HepG2 (cell line): ENCODE measurements around the gene COPS4. TPM values are rescaled to one million over a fixed set of nuclear protein-coding genes. Genes with fewer than 3 reads are reported as not detected.

Experiments used
- ATF1 ChIP-seq: IDR thresholded peaks from 2 replicates; pipeline ENCODE4 v1.6.1; 2016; ENCODE audit warnings: mild to moderate bottlenecking, control low read depth
- ESRRA ChIP-seq: sonication (generic); formaldehyde crosslinking; IDR thresholded peaks from 2 replicates; pipeline ENCODE4 v1.5.1; 2020; ENCODE audit warnings: mild to moderate bottlenecking, low read depth, missing genetic modification reagents
- ETV5 ChIP-seq: IDR thresholded peaks from 2 replicates; pipeline ENCODE4 v1.6.1; 2018; ENCODE audit warnings: missing biosample characterization, missing genetic modification reagents, inconsistent platforms, borderline replicate concordance
- FOXC1 ChIP-seq: sonication (generic); formaldehyde crosslinking; IDR thresholded peaks from 2 replicates; pipeline ENCODE4 v1.8.0; 2022; ENCODE audit warnings: mild to moderate bottlenecking, missing genetic modification reagents, borderline replicate concordance
- GLI4 ChIP-seq: sonication (generic); formaldehyde crosslinking; IDR thresholded peaks from 2 replicates; pipeline ENCODE4 v1.5.1; 2020; ENCODE audit warnings: missing genetic modification reagents, mild to moderate bottlenecking, moderate library complexity, borderline replicate concordance
- MBNL3 ChIP-seq: fragments of 250-450 bp; sonication (Bioruptor Pico); conservative IDR thresholded peaks from 2 replicates; pipeline ENCODE4 v1.8.0; 2022; ENCODE audit warnings: mild to moderate bottlenecking, inconsistent platforms
- MIER3 ChIP-seq: IDR thresholded peaks from 2 replicates; pipeline ENCODE4 v1.6.1; 2016; ENCODE audit warnings: missing compliant biosample characterization, borderline replicate concordance
- MTA1 ChIP-seq: sonication (generic); formaldehyde crosslinking; IDR thresholded peaks from 2 replicates; pipeline ENCODE4 v1.4.0; 2020; ENCODE audit warnings: missing genetic modification reagents, mild to moderate bottlenecking, borderline replicate concordance
- NCOA1 ChIP-seq: sonication (generic); formaldehyde crosslinking; IDR thresholded peaks from 2 replicates; pipeline ENCODE4 v1.9.0; 2021; ENCODE audit warnings: missing genetic modification reagents
- RAD21 ChIP-seq: fragments of 450-650 bp; formaldehyde crosslinking; IDR thresholded peaks from 2 replicates; pipeline ENCODE4 v1.5.0; 2020; ENCODE audit warnings: mild to moderate bottlenecking
- REPIN1 ChIP-seq: sonication (generic); formaldehyde crosslinking; IDR thresholded peaks from 2 replicates; pipeline ENCODE4 v1.8.0; 2022; ENCODE audit warnings: missing genetic modification reagents, low read depth, mild to moderate bottlenecking, borderline replicate concordance
- SMAD3 ChIP-seq: sonication (generic); formaldehyde crosslinking; IDR thresholded peaks from 2 replicates; pipeline ENCODE4 v1.4.0; 2020; ENCODE audit warnings: missing genetic modification reagents
- TBL1XR1 ChIP-seq: fragments of 150-350 bp; IDR thresholded peaks from 2 replicates; pipeline ENCODE4 v1.6.1; 2014; ENCODE audit warnings: borderline replicate concordance, low read length; ENCODE audit not compliant: partially characterized antibody
- TEAD3 ChIP-seq: optimal IDR thresholded peaks from 2 replicates; pipeline ENCODE3; 2016; ENCODE audit warnings: borderline replicate concordance
- U2AF1 ChIP-seq: fragments of 200-400 bp; formaldehyde crosslinking; optimal IDR thresholded peaks from 2 replicates; pipeline ENCODE3; 2017; ENCODE audit warnings: mild to moderate bottlenecking, low read depth, low read length
- ZC3H13 ChIP-seq: sonication (generic); formaldehyde crosslinking; IDR thresholded peaks from 2 replicates; pipeline ENCODE4 v1.8.1; 2023; ENCODE audit warnings: mild to moderate bottlenecking, missing genetic modification reagents, moderate library complexity
- ZNF30 ChIP-seq: sonication (generic); formaldehyde crosslinking; IDR thresholded peaks from 2 replicates; pipeline ENCODE4 v1.5.0; 2020; ENCODE audit warnings: mild to moderate bottlenecking, missing genetic modification reagents
- ZNF451 ChIP-seq: sonication (generic); formaldehyde crosslinking; IDR thresholded peaks from 2 replicates; pipeline ENCODE4 v1.5.0; 2020; ENCODE audit warnings: mild to moderate bottlenecking, missing genetic modification reagents
- ZNF83 ChIP-seq: sonication (generic); formaldehyde crosslinking; IDR thresholded peaks from 2 replicates; pipeline ENCODE4 v1.4.0; 2020; ENCODE audit warnings: missing genetic modification reagents, mild to moderate bottlenecking, borderline replicate concordance
- polyA plus RNA-seq, 8 experiments: library from polyadenylated mRNA; depleted of rRNA in 3 of 8; stranded (reverse) in 7 of 8; unstranded in 1 of 8; fragments of >200 nt; fragmentation: Illumina TruSeq in 4 of 8; extraction: Trizol in 4 of 8; gene quantifications; 2 replicates each; pipeline versions ENCODE4 v1.2.1 to v1.2.3, GENCODE V29; 2011 to 2016; ENCODE audit warnings: low read depth in 4 of 8, missing spikeins in 1 of 8, mixed read lengths in 1 of 8; ENCODE audit not compliant: insufficient read depth in 1 of 8
- total RNA-seq, 5 experiments: library from RNA; depleted of rRNA; stranded (reverse); fragments of >200 nt; fragmentation: Illumina TruSeq; extraction: Trizol; gene quantifications; 2 replicates each; pipeline ENCODE4 v1.2.3, GENCODE V29; 2016; ENCODE audit warnings: low read depth in 1 of 5
- TF ChIP-seq, protein P1 (sequence below): sonication (generic); formaldehyde crosslinking; IDR thresholded peaks from 2 replicates; pipeline ENCODE4 v1.5.0; 2020; ENCODE audit warnings: mild to moderate bottlenecking, low read depth, missing genetic modification reagents, borderline replicate concordance
- TF ChIP-seq, protein P2 (sequence below): sonication (generic); formaldehyde crosslinking; IDR thresholded peaks from 2 replicates; pipeline ENCODE4 v1.8.0; 2022; ENCODE audit warnings: missing genetic modification reagents, mild to moderate bottlenecking, borderline replicate concordance
- TF ChIP-seq, protein P3 (sequence below): sonication (generic); formaldehyde crosslinking; IDR thresholded peaks from 2 replicates; pipeline ENCODE4 v1.5.0; 2020; ENCODE audit warnings: mild to moderate bottlenecking, missing genetic modification reagents
- TF ChIP-seq, protein P4 (sequence below): IDR thresholded peaks from 2 replicates; pipeline ENCODE4 v1.6.1; 2016; ENCODE audit warnings: control low read depth

The COPS4 gene
- total and polyA plus RNA-seq, 2 of the 13 experiments (the other 11 are each of a cell fraction or from before 2014, with no cell fraction given): 28.8 to 52.5 TPM

DNA sequence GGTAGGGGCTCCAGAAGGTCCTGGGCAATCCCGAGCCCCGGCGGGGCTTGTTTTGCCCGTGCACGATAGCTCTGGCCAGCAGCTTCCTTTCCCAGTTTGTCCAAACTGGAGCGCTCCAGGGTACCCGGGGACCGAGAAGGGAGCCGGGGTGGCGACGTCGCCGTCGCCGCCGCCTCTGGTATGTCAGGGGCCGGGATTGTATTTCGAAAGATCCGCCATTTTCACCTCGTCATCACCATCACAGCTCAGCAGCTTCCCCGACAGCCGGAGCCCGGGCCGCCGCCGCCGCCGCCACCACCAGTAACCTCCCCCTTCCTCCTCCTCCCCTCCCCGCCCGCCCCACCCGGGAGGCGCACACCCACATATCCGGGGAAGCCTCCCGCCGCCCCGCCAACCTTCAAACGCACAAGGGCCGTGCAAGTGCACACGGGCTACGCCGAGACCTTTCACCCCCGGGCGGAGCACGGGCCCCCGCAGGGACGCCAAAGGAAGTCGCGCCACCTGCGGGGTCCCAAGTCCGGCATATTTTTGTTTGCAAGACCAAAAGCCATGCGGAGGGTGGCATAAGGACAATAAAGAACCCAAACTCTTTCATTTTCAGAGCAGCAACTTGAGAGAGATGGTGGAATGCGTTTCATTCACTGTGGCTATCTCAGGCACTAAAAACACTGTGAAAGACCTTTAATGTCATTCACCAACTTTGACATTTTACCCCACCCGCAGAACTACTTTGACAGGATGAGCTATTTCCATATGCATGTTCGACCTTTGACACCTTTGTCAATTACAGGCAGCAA is 24.3 kb upstream of the COPS4 start, which contains the start of gene LIN54 (continued):
- TF ChIP-seq, protein P1, sequence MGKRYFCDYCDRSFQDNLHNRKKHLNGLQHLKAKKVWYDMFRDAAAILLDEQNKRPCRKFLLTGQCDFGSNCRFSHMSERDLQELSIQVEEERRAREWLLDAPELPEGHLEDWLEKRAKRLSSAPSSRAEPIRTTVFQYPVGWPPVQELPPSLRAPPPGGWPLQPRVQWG (CRISPR knock-in tag): no peak
- TF ChIP-seq NCOA1: 0 out of 2 replicates have a peak, but pooled peaks have one; percentile 33
- TF ChIP-seq RAD21 (CRISPR knock-in tag): no peak
- TF ChIP-seq MIER3: no peak
- TF ChIP-seq MBNL3: no peak
- no peak; the same call in 1 of the 2 replicates for TF ChIP-seq MTA1 (CRISPR knock-in tag)
- TF ChIP-seq GLI4 (CRISPR knock-in tag): no peak
- TF ChIP-seq ZNF83: no peak
- TF ChIP-seq ZNF30: no peak
- TF ChIP-seq U2AF1: peak; percentile 64
- TF ChIP-seq TEAD3 (CRISPR knock-in tag): peak; percentile 72
- TF ChIP-seq REPIN1 (CRISPR knock-in tag): no peak
- TF ChIP-seq FOXC1 (CRISPR knock-in tag): no peak
- TF ChIP-seq ZNF451 (CRISPR knock-in tag): no peak
- TF ChIP-seq, protein P2, sequence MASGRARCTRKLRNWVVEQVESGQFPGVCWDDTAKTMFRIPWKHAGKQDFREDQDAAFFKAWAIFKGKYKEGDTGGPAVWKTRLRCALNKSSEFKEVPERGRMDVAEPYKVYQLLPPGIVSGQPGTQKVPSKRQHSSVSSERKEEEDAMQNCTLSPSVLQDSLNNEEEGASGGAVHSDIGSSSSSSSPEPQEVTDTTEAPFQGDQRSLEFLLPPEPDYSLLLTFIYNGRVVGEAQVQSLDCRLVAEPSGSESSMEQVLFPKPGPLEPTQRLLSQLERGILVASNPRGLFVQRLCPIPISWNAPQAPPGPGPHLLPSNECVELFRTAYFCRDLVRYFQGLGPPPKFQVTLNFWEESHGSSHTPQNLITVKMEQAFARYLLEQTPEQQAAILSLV (CRISPR knock-in tag): no peak
- TF ChIP-seq ETV5 (CRISPR knock-in tag): peak; percentile 89
- TF ChIP-seq ZC3H13: no peak
- TF ChIP-seq SMAD3 (CRISPR knock-in tag): no peak
- TF ChIP-seq, protein P3, sequence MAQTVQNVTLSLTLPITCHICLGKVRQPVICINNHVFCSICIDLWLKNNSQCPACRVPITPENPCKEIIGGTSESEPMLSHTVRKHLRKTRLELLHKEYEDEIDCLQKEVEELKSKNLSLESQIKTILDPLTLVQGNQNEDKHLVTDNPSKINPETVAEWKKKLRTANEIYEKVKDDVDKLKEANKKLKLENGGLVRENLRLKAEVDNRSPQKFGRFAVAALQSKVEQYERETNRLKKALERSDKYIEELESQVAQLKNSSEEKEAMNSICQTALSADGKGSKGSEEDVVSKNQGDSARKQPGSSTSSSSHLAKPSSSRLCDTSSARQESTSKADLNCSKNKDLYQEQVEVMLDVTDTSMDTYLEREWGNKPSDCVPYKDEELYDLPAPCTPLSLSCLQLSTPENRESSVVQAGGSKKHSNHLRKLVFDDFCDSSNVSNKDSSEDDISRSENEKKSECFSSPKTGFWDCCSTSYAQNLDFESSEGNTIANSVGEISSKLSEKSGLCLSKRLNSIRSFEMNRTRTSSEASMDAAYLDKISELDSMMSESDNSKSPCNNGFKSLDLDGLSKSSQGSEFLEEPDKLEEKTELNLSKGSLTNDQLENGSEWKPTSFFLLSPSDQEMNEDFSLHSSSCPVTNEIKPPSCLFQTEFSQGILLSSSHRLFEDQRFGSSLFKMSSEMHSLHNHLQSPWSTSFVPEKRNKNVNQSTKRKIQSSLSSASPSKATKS: no peak
- TF ChIP-seq TBL1XR1: peak; percentile 2
- TF ChIP-seq, protein P4, sequence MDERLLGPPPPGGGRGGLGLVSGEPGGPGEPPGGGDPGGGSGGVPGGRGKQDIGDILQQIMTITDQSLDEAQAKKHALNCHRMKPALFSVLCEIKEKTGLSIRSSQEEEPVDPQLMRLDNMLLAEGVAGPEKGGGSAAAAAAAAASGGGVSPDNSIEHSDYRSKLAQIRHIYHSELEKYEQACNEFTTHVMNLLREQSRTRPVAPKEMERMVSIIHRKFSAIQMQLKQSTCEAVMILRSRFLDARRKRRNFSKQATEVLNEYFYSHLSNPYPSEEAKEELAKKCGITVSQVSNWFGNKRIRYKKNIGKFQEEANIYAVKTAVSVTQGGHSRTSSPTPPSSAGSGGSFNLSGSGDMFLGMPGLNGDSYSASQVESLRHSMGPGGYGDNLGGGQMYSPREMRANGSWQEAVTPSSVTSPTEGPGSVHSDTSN (CRISPR knock-in tag): no peak
- TF ChIP-seq ESRRA: peak; percentile 78
- peak; percentile 61 for TF ChIP-seq ATF1
